Measurements from ENCODE around the gene TXNDC16.

Gene TXNDC16

GRCh38 chr14:52513249-52513648 is 39.1 kb downstream of the TXNDC16 start:
- no peak overlapping the region for H3K9ac ChIP-seq (ENCODE audit: low read length)
- no peaks in the 10 kb centered on the region for H4K20me1 ChIP-seq (ENCODE audit: low read depth, low read length)
- H3K79me2 ChIP-seq (ENCODE audit: insufficient read depth, low read length), result 0 out of 2 replicates have a peak, but pooled peaks cover 5% of the 10 kb centered on the region
- H3K9me3 ChIP-seq (ENCODE audit: insufficient read depth, low read length), result no peaks in the 10 kb centered on the region
- no peaks in the 10 kb centered on the region for H3K9me2 ChIP-seq (replicated peaks; ENCODE audit: insufficient read depth, low read length)
- H3K4me3 ChIP-seq (ENCODE audit: insufficient read depth, low read length, poor library complexity, severe bottlenecking), result no peak overlapping the region
- H2AFZ ChIP-seq (ENCODE audit: low read depth, low read length, severe bottlenecking), result no peak overlapping the region
- H3K4me2 ChIP-seq (ENCODE audit: low read depth, low read length, poor library complexity, severe bottlenecking), result no peak overlapping the region
- peaks cover 31% of the 10 kb centered on the region for H3K36me3 ChIP-seq (ENCODE audit: low read length)
- peaks cover 11% of the 10 kb centered on the region; the same call in 1 of the 2 replicates for H3F3A ChIP-seq (ENCODE audit: insufficient read depth)
- no peak overlapping the region for H3K27ac ChIP-seq (ENCODE audit: low read depth, low read length)
- no peak for TF ChIP-seq CTCF (IDR thresholded peaks at IDR 0.05; ENCODE audit: insufficient read depth, low read length, poor library complexity, severe bottlenecking)
- no peak for TF ChIP-seq EZH2phosphoT487 (conservative IDR thresholded peaks at IDR 0.05; ENCODE audit: low read length)
- H3K27me3 ChIP-seq (ENCODE audit: low read length), result no peaks in the 10 kb centered on the region

GRCh38 chr14:52494444-52494843 is 57.9 kb downstream of the TXNDC16 start:
- Histone ChIP-seq H3K9me2 (replicated peaks; ENCODE audit: insufficient read depth, low read length) (no peaks in the 10 kb centered on the region), H3K9ac (ENCODE audit: low read length) (no peak overlapping the region), H3K36me3 (ENCODE audit: low read length) (peaks cover 18% of the 10 kb centered on the region), H3K4me2 (ENCODE audit: low read depth, low read length, poor library complexity, severe bottlenecking) (no peak overlapping the region), H3K27me3 (ENCODE audit: low read length) (no peaks in the 10 kb centered on the region), H2AFZ (ENCODE audit: low read depth, low read length, severe bottlenecking) (no peak overlapping the region), H4K20me1 (ENCODE audit: low read depth, low read length) (no peaks in the 10 kb centered on the region), H3K4me3 (ENCODE audit: insufficient read depth, low read length, poor library complexity, severe bottlenecking) (no peak overlapping the region), H3K9me3 (ENCODE audit: insufficient read depth, low read length) (peaks cover 6% of the 10 kb centered on the region; the same call in 1 of the 2 replicates), H3F3A (ENCODE audit: insufficient read depth) (no peaks in the 10 kb centered on the region), H3K27ac (ENCODE audit: low read depth, low read length) (no peak overlapping the region), H3K79me2 (ENCODE audit: insufficient read depth, low read length) (no peaks in the 10 kb centered on the region)
- no peak for TF ChIP-seq CTCF (IDR thresholded peaks at IDR 0.05; ENCODE audit: insufficient read depth, low read length, poor library complexity, severe bottlenecking)
- no peak for TF ChIP-seq EZH2phosphoT487 (conservative IDR thresholded peaks at IDR 0.05; ENCODE audit: low read length)

GRCh38 chr14:52485350-52485960 is 66.8 kb downstream of the TXNDC16 start:
- H3K9me2 ChIP-seq (replicated peaks; ENCODE audit: insufficient read depth, low read length), result no peaks in the 10 kb centered on the region
- TF ChIP-seq EZH2phosphoT487 (conservative IDR thresholded peaks at IDR 0.05; ENCODE audit: low read length), result no peak
- TF ChIP-seq CTCF (IDR thresholded peaks at IDR 0.05; ENCODE audit: insufficient read depth, low read length, poor library complexity, severe bottlenecking), result no peak
- H3K4me2 ChIP-seq (ENCODE audit: low read depth, low read length, poor library complexity, severe bottlenecking), result no peak overlapping the region
- H3K9ac ChIP-seq (ENCODE audit: low read length), result no peak overlapping the region
- H3K79me2 ChIP-seq (ENCODE audit: insufficient read depth, low read length), result no peaks in the 10 kb centered on the region
- no peak overlapping the region for H2AFZ ChIP-seq (ENCODE audit: low read depth, low read length, severe bottlenecking)
- H3K9me3 ChIP-seq (ENCODE audit: insufficient read depth, low read length), result no peaks in the 10 kb centered on the region
- no peaks in the 10 kb centered on the region for H3F3A ChIP-seq (ENCODE audit: insufficient read depth)
- peaks cover 31% of the 10 kb centered on the region for H3K36me3 ChIP-seq (ENCODE audit: low read length)
- H3K4me3 ChIP-seq (ENCODE audit: insufficient read depth, low read length, poor library complexity, severe bottlenecking), result no peak overlapping the region
- H3K27me3 ChIP-seq (ENCODE audit: low read length), result no peaks in the 10 kb centered on the region
- no peak overlapping the region for H3K27ac ChIP-seq (ENCODE audit: low read depth, low read length)
- no peaks in the 10 kb centered on the region for H4K20me1 ChIP-seq (ENCODE audit: low read depth, low read length)

All from SU-DHL-6 (cell line).